Neuron (in vitro differentiated cells): ENCODE results near the gene MYBPC3.

Source experiments
- H2AFZ ChIP-seq: one replicate; pipeline ENCODE4 v1.6.1; 2013; ENCODE audit warnings: low read depth, mild to moderate bottlenecking, inconsistent platforms, low read length, moderate library complexity
- H3K27me3 ChIP-seq: one replicate; pipeline ENCODE4 v1.6.1; 2013; ENCODE audit warnings: low read length; ENCODE audit not compliant: insufficient read depth
- H3K36me3 ChIP-seq: one replicate; pipeline ENCODE4 v1.6.1; 2013; ENCODE audit warnings: low read length; ENCODE audit not compliant: insufficient read depth
- H3K4me1 ChIP-seq: one replicate; pipeline ENCODE4 v1.6.1; 2013; ENCODE audit warnings: low read length; ENCODE audit not compliant: insufficient read depth
- H3K4me3 ChIP-seq: 2 replicates; pipeline ENCODE4 v1.5.1; 2013; ENCODE audit warnings: mild to moderate bottlenecking, low read length, moderate library complexity
- H3K9me3 ChIP-seq: one replicate; pipeline ENCODE4 v1.6.1; 2013; ENCODE audit warnings: low read length

Gene MYBPC3

GRCh38 chr11:47391711-47392432 lies 39.4 kb upstream of the MYBPC3 start:
- Histone ChIP-seq H3K36me3 (no peaks in the 10 kb centered on the region), H2AFZ (no peak overlapping the region), H3K4me3 (no peak overlapping the region), H3K27me3 (no peaks in the 10 kb centered on the region), H3K4me1 (no peaks in the 10 kb centered on the region), H3K9me3 (no peaks in the 10 kb centered on the region)

- Histone ChIP-seq H3K9me3 (no peaks in the 10 kb centered on the region), H3K4me3 (no peak overlapping the region), H2AFZ (no peak overlapping the region), H3K36me3 (no peaks in the 10 kb centered on the region), H3K4me1 (no peaks in the 10 kb centered on the region), H3K27me3 (no peaks in the 10 kb centered on the region)
Observed at GRCh38 chr11:47391077-47391583, 38.6 kb upstream of the MYBPC3 start.

- Histone ChIP-seq H3K4me3 (no peak overlapping the region), H3K36me3 (no peaks in the 10 kb centered on the region), H3K9me3 (no peaks in the 10 kb centered on the region), H2AFZ (no peak overlapping the region), H3K4me1 (no peaks in the 10 kb centered on the region), H3K27me3 (no peaks in the 10 kb centered on the region)
Observed at GRCh38 chr11:47390422-47390760, 37.9 kb upstream of the MYBPC3 start.

- H3K4me1 ChIP-seq, result no peaks in the 10 kb centered on the region
- no peaks in the 10 kb centered on the region for H3K36me3 ChIP-seq
- H3K4me3 ChIP-seq, result no peak overlapping the region
- H2AFZ ChIP-seq, result no peak overlapping the region
- no peaks in the 10 kb centered on the region for H3K27me3 ChIP-seq
- no peaks in the 10 kb centered on the region for H3K9me3 ChIP-seq
Observed at GRCh38 chr11:47389577-47390421, 37.3 kb upstream of the MYBPC3 start.

- Histone ChIP-seq H3K36me3 (no peaks in the 10 kb centered on the region), H3K9me3 (no peaks in the 10 kb centered on the region), H3K4me3 (no peak overlapping the region), H2AFZ (no peak overlapping the region), H3K4me1 (no peaks in the 10 kb centered on the region), H3K27me3 (no peaks in the 10 kb centered on the region)
Observed at GRCh38 chr11:47388697-47389576, 36.4 kb upstream of the MYBPC3 start.

- H3K4me3 ChIP-seq, result no peak overlapping the region
- H2AFZ ChIP-seq, result no peak overlapping the region
- no peaks in the 10 kb centered on the region for H3K4me1 ChIP-seq
- no peaks in the 10 kb centered on the region for H3K27me3 ChIP-seq
- no peaks in the 10 kb centered on the region for H3K9me3 ChIP-seq
- H3K36me3 ChIP-seq, result no peaks in the 10 kb centered on the region
Observed at GRCh38 chr11:47387944-47388696, 35.6 kb upstream of the MYBPC3 start.

GRCh38 chr11:47384498-47384897 lies 32.0 kb upstream of the MYBPC3 start:
- Histone ChIP-seq H3K27me3 (no peaks in the 10 kb centered on the region), H3K9me3 (no peaks in the 10 kb centered on the region), H3K36me3 (no peaks in the 10 kb centered on the region), H3K4me3 (no peak overlapping the region), H3K4me1 (no peaks in the 10 kb centered on the region), H2AFZ (no peak overlapping the region)

- no peaks in the 10 kb centered on the region for H3K9me3 ChIP-seq
- H3K4me3 ChIP-seq, result no peak overlapping the region
- no peaks in the 10 kb centered on the region for H3K27me3 ChIP-seq
- no peaks in the 10 kb centered on the region for H3K36me3 ChIP-seq
- H2AFZ ChIP-seq, result no peak overlapping the region
- no peaks in the 10 kb centered on the region for H3K4me1 ChIP-seq
Observed at GRCh38 chr11:47383071-47383470, 30.6 kb upstream of the MYBPC3 start.

- Histone ChIP-seq H3K36me3 (no peaks in the 10 kb centered on the region), H3K9me3 (no peaks in the 10 kb centered on the region)
Observed at GRCh38 chr11:47380078-47380477, 27.6 kb upstream of the MYBPC3 start.

GRCh38 chr11:47379317-47379716 lies 26.8 kb upstream of the MYBPC3 start:
- Histone ChIP-seq H2AFZ (no peak overlapping the region), H3K27me3 (no peaks in the 10 kb centered on the region), H3K9me3 (no peaks in the 10 kb centered on the region), H3K36me3 (no peaks in the 10 kb centered on the region), H3K4me3 (no peak overlapping the region), H3K4me1 (no peaks in the 10 kb centered on the region)

More at GRCh38 chr11:47380078-47380477, 27.6 kb upstream of the MYBPC3 start:
- Histone ChIP-seq H2AFZ (no peak overlapping the region), H3K27me3 (no peaks in the 10 kb centered on the region), H3K4me3 (no peak overlapping the region), H3K4me1 (no peaks in the 10 kb centered on the region)

GRCh38 chr11:47378836-47379170 lies 26.3 kb upstream of the MYBPC3 start:
- H3K36me3 ChIP-seq, result no peaks in the 10 kb centered on the region
- no peaks in the 10 kb centered on the region for H3K4me1 ChIP-seq
- H3K9me3 ChIP-seq, result no peaks in the 10 kb centered on the region
- H2AFZ ChIP-seq, result no peak overlapping the region
- no peaks in the 10 kb centered on the region for H3K27me3 ChIP-seq
- no peak overlapping the region for H3K4me3 ChIP-seq

- Histone ChIP-seq H2AFZ (no peak within 1 kb of the TSS), H3K27me3 (no peaks in the 10 kb centered on the region), H3K4me3 (no peak within 1 kb of the TSS), H3K36me3 (no peaks in the 10 kb centered on the region), H3K4me1 (no peaks in the 10 kb centered on the region), H3K9me3 (no peaks in the 10 kb centered on the region)
Observed at GRCh38 chr11:47378010-47378835, 25.7 kb upstream of the MYBPC3 start, which contains the start of gene SPI1. Gene SPI1, minus strand, starts transcription at chr11:47378547. Its CDS starts 194 bp downstream, at chr11:47378353.
